Measurements from ENCODE around the gene NOS1AP. TPM values are rescaled to one million over a fixed set of nuclear protein-coding genes. Genes with fewer than 3 reads are reported as not detected.

The NOS1AP gene
- total and polyA plus RNA-seq, 9 of the 15 experiments (the other 6 are each of a cell fraction or from before 2014, with no cell fraction given): 0.07 to 1.5 (median 0.22) TPM

DNA sequence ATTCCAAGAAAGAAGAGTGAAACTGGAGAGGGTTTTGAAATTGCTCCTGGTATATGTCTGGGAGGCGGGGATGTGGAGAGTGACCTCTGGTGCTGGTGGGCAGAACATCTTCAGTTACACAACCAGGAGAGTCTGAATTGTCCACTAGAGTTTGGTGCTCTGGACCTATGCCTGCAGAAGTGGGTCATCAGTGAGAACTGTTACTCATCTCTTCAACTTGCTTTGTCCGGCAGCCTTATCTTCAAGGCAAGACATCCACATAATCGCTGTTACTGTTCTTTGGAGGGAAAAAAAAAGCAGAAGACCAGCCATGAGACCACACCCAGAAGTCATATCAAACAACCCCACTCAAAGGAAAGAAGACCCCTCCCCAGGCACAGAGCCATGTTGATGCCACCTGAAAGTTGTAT lies 327.6 kb downstream of the NOS1AP start (continued):
- TF ChIP-seq TEAD4 (IDR thresholded peaks at IDR 0.05; ENCODE audit: low read length): peak; percentile 79
- TF ChIP-seq TEAD4 (CRISPR knock-in tag; IDR thresholded peaks at IDR 0.05; ENCODE audit: borderline replicate concordance): no peak
- TF ChIP-seq SNRNP70 (optimal IDR thresholded peaks at IDR 0.05; ENCODE audit: low read depth, low read length): no peak
- TF ChIP-seq TFAM (CRISPR knock-in tag; conservative IDR thresholded peaks at IDR 0.05): no peak
- TF ChIP-seq, protein P1, sequence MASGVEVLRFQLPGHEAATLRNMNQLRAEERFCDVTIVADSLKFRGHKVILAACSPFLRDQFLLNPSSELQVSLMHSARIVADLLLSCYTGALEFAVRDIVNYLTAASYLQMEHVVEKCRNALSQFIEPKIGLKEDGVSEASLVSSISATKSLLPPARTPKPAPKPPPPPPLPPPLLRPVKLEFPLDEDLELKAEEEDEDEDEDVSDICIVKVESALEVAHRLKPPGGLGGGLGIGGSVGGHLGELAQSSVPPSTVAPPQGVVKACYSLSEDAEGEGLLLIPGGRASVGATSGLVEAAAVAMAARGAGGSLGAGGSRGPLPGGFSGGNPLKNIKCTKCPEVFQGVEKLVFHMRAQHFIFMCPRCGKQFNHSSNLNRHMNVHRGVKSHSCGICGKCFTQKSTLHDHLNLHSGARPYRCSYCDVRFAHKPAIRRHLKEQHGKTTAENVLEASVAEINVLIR (CRISPR knock-in tag; IDR thresholded peaks at IDR 0.05): no peak
- TF ChIP-seq, protein P2, sequence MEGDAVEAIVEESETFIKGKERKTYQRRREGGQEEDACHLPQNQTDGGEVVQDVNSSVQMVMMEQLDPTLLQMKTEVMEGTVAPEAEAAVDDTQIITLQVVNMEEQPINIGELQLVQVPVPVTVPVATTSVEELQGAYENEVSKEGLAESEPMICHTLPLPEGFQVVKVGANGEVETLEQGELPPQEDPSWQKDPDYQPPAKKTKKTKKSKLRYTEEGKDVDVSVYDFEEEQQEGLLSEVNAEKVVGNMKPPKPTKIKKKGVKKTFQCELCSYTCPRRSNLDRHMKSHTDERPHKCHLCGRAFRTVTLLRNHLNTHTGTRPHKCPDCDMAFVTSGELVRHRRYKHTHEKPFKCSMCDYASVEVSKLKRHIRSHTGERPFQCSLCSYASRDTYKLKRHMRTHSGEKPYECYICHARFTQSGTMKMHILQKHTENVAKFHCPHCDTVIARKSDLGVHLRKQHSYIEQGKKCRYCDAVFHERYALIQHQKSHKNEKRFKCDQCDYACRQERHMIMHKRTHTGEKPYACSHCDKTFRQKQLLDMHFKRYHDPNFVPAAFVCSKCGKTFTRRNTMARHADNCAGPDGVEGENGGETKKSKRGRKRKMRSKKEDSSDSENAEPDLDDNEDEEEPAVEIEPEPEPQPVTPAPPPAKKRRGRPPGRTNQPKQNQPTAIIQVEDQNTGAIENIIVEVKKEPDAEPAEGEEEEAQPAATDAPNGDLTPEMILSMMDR (IDR thresholded peaks at IDR 0.05 in 2 of 3, conservative IDR thresholded peaks at IDR 0.05 in 1 of 3; ENCODE audit: insufficient read depth in 2 of 3, low read depth in 1 of 3, low read length in 3 of 3): peak; percentile 59 to 71 (median 69)
- TF ChIP-seq CBX8 (IDR thresholded peaks at IDR 0.05; ENCODE audit: borderline replicate concordance, extremely low read depth, low read depth, low read length, poor library complexity, severe bottlenecking): no peak
- TF ChIP-seq, protein P3, sequence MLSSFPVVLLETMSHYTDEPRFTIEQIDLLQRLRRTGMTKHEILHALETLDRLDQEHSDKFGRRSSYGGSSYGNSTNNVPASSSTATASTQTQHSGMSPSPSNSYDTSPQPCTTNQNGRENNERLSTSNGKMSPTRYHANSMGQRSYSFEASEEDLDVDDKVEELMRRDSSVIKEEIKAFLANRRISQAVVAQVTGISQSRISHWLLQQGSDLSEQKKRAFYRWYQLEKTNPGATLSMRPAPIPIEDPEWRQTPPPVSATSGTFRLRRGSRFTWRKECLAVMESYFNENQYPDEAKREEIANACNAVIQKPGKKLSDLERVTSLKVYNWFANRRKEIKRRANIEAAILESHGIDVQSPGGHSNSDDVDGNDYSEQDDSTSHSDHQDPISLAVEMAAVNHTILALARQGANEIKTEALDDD (IDR thresholded peaks at IDR 0.05): peak; percentile 47; the same call in 1 of the 2 replicates
- TF ChIP-seq RAD51 (IDR thresholded peaks at IDR 0.05; ENCODE audit: borderline replicate concordance, low read depth): no peak
- TF ChIP-seq ZEB2 (IDR thresholded peaks at IDR 0.05): 0 out of 2 replicates have a peak, but pooled peaks have one; percentile 61
- TF ChIP-seq, protein P4, sequence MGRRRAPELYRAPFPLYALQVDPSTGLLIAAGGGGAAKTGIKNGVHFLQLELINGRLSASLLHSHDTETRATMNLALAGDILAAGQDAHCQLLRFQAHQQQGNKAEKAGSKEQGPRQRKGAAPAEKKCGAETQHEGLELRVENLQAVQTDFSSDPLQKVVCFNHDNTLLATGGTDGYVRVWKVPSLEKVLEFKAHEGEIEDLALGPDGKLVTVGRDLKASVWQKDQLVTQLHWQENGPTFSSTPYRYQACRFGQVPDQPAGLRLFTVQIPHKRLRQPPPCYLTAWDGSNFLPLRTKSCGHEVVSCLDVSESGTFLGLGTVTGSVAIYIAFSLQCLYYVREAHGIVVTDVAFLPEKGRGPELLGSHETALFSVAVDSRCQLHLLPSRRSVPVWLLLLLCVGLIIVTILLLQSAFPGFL (CRISPR knock-in tag; IDR thresholded peaks at IDR 0.05): no peak
- 0 out of 2 replicates have a peak, but pooled peaks have one; percentile 13 for TF ChIP-seq EP400 (IDR thresholded peaks at IDR 0.05)
- TF ChIP-seq DMBX1 (CRISPR knock-in tag; IDR thresholded peaks at IDR 0.05; ENCODE audit: borderline replicate concordance): no peak
- TF ChIP-seq SMARCE1 (IDR thresholded peaks at IDR 0.05): peak; percentile 85
- TF ChIP-seq RAD21 (CRISPR knock-in tag; conservative IDR thresholded peaks at IDR 0.05 in 1 of 2, IDR thresholded peaks at IDR 0.05 in 1 of 2): peak; percentile 32 to 60
- peak; percentile 61 for TF ChIP-seq ZNF263 (CRISPR knock-in tag; IDR thresholded peaks at IDR 0.05; ENCODE audit: borderline replicate concordance)
- TF ChIP-seq NCOR1 (IDR thresholded peaks at IDR 0.05): peak; percentile 73
- 0 out of 2 replicates have a peak, but pooled peaks have one; percentile 34 for TF ChIP-seq NFIC (IDR thresholded peaks at IDR 0.05)
- peak; percentile 58; the same call in 1 of the 2 replicates for TF ChIP-seq GATA2 (CRISPR knock-in tag; IDR thresholded peaks at IDR 0.05)
- peak; percentile 89 for TF ChIP-seq DPF2 (IDR thresholded peaks at IDR 0.05)
- no peak for TF ChIP-seq GATAD2B (IDR thresholded peaks at IDR 0.05; ENCODE audit: borderline replicate concordance)
- TF ChIP-seq TAL1 (IDR thresholded peaks at IDR 0.05): peak; percentile 65
- peak; percentile 46; the same call in 1 of the 2 replicates for TF ChIP-seq HDAC2 (IDR thresholded peaks at IDR 0.05)
- TF ChIP-seq, protein P5, sequence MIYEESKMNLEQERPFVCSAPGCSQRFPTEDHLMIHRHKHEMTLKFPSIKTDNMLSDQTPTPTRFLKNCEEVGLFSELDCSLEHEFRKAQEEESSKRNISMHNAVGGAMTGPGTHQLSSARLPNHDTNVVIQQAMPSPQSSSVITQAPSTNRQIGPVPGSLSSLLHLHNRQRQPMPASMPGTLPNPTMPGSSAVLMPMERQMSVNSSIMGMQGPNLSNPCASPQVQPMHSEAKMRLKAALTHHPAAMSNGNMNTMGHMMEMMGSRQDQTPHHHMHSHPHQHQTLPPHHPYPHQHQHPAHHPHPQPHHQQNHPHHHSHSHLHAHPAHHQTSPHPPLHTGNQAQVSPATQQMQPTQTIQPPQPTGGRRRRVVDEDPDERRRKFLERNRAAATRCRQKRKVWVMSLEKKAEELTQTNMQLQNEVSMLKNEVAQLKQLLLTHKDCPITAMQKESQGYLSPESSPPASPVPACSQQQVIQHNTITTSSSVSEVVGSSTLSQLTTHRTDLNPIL (CRISPR knock-in tag; IDR thresholded peaks at IDR 0.05): no peak
